ENCODE results near the gene BCL11A. TPM values are rescaled to one million over a fixed set of nuclear protein-coding genes. Genes with fewer than 3 reads are reported as not detected.
A peak's percentile ranks its signal among the peaks of the same experiment; 100 is the strongest.

Gene BCL11A
- total RNA-seq, 1 donor from 2014 or later: 4.4 TPM

DNA sequence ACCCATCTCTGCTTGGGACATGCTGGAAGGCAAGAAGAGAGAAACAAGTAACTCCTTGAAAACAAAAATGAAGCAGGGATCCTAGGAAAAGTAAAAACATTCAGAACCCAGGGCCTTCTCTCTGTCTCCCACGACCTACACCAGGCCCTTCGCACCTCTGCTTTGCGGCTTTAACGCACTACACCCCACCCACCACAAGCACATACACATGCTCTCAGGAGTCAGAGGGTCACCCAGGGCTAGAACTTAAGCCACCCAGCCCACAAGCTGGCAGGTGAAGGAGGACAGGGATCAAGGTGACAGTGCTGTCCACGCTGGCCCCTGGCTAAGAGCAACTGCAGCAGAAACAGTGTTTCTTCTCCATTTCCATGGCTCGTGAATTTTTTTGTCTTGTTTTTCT is 72.2 kb downstream of the BCL11A start:
- DNase-seq (ENCODE audit: low read depth): no peak
- no peak for TF ChIP-seq CTCF (conservative IDR thresholded peaks at IDR 0.05; ENCODE audit: low read depth, low read length)
- no peak overlapping the region for H3K4me3 ChIP-seq (ENCODE audit: low read depth, low read length)

DNA sequence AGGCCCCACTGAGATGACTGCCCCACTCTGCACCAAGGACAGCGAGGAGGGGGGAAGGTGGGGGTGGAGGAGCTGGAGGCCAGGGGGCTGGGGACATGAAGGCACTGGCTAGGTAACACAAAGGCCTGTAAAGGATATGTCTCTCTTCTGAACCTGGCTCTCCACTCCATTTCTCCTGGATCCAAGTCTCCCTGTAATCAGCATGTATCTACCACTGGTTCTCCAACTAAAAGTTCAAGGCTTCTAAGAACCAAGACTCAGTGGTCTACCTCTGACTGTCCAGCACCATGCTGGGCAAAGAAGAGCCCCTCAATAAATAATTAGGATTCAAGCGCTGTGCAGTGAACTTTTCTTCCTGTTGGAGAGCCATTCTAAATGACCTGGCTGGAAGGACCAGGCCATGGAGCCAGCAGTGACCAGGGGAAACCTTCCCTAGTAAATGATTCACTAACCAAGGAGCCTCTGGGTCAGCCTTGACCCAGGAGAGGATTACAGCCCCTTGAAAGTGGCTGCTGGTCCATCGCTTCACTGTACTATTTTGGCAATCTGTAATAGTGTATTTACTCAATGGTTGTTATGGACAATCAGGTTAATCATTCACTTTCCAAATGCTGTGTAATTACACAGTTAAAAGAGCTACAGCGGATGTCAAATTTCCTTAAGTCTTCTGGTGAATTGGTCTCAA is 73.2 kb downstream of the BCL11A start:
- TF ChIP-seq CTCF (conservative IDR thresholded peaks at IDR 0.05; ENCODE audit: low read depth, low read length): no peak
- peak; percentile 25 for DNase-seq (ENCODE audit: low read depth)
- H3K4me3 ChIP-seq (ENCODE audit: low read depth, low read length): no peak overlapping the region

DNA sequence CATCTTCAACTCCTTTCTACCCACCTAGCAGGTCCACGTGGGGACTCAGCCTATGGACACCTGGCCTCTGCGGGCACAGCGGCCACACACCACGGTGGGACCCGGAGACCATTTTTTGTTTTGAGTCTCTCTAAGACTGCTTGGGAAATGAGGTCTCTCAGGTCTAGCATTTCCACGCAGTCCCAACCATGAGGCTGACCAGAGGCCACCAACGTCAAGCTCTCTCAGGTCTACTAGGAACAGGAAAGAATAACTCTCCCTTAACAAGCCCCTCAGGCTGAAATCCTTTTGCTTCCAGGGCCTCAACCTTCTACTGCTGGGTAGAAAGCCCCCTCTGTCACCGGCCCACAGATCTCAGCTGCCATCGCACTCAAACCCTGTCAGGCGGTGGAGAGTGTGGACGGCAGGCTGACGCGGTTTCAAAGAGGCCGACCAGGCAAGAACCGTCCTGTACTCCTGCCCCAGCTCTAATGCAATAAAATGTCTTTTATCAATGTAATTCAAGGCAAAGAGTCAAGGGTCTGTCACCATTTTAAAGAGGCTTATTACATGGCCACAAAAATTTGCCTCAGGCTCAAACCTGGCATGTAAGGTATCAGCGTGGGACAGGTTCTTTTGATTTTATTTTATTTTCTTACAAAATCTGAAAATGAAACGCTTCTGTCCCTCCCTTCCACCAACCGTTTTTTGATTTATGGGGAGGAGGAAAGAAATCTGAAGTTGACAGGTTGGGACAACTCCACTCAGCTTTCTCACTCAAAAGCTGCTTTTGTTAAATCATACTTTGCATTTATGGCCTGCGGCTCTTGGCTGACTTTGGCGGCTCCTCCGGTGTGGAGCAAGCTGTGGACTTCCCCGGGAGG is 74.0 kb downstream of the BCL11A start:
- TF ChIP-seq CTCF (conservative IDR thresholded peaks at IDR 0.05; ENCODE audit: low read depth, low read length): no peak
- H3K4me3 ChIP-seq (ENCODE audit: low read depth, low read length): no peak overlapping the region
- no peak for DNase-seq (ENCODE audit: low read depth)

GRCh38 chr2:60478660-60479059 is 74.8 kb downstream of the BCL11A start:
- no peak for DNase-seq (ENCODE audit: low read depth)
- H3K4me3 ChIP-seq (ENCODE audit: low read depth, low read length): no peak overlapping the region
- no peak for TF ChIP-seq CTCF (conservative IDR thresholded peaks at IDR 0.05; ENCODE audit: low read depth, low read length)

DNA sequence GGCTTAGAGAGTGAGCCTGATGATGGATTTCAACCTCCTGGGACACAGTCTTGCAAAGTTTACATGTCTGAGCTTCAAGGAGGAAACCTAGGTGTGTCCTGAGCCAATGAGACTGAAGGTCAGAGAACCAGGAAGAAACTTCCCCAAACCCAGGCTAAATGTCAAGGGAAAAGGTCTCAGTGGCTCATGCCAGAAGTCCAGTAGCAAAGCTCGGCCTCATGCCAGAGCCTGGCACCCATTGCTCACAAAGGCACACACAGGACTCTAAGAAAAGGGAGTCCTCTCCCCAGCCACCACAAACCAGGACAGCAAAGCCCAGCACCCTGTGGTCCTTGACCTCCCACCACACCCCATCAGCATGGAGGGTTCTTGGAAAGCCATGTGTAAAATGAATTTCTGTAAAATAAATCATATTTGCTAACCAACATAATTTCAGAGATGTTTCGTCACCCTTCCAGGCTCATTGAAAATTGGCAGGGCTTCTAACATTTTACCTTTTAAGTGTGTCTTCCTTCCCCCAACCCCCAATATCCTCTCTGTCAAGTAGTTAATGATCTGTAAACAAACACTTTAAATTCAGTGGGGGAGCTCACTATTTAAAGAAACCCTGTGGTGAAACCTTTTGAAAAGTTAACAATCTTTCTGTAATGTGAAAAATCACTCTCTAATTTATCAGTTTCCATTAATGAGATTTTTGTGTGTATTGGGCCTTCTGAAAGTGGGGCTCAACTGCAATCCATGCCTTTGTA is 77.1 kb downstream of the BCL11A start:
- no peak for TF ChIP-seq CTCF (conservative IDR thresholded peaks at IDR 0.05; ENCODE audit: low read depth, low read length)
- H3K4me3 ChIP-seq (ENCODE audit: low read depth, low read length): no peak overlapping the region
- no peak for DNase-seq (ENCODE audit: low read depth)

- TF ChIP-seq CTCF (conservative IDR thresholded peaks at IDR 0.05; ENCODE audit: low read depth, low read length): no peak
- H3K4me3 ChIP-seq (ENCODE audit: low read depth, low read length): no peak overlapping the region
- no peak for DNase-seq (ENCODE audit: low read depth)
Measured at GRCh38 chr2:60475123-60475830, 78.2 kb downstream of the BCL11A start.

All from epithelial cell of proximal tubule (primary cell).